ELF-1 (cell line): ENCODE results near the gene SELP.

Experiments used
- DNase-seq: peaks from one replicate; pipeline ENCODE4 v3.0.0-alpha.2; 2016; ENCODE audit warnings: low read depth, low spot score

The SELP gene

DNA sequence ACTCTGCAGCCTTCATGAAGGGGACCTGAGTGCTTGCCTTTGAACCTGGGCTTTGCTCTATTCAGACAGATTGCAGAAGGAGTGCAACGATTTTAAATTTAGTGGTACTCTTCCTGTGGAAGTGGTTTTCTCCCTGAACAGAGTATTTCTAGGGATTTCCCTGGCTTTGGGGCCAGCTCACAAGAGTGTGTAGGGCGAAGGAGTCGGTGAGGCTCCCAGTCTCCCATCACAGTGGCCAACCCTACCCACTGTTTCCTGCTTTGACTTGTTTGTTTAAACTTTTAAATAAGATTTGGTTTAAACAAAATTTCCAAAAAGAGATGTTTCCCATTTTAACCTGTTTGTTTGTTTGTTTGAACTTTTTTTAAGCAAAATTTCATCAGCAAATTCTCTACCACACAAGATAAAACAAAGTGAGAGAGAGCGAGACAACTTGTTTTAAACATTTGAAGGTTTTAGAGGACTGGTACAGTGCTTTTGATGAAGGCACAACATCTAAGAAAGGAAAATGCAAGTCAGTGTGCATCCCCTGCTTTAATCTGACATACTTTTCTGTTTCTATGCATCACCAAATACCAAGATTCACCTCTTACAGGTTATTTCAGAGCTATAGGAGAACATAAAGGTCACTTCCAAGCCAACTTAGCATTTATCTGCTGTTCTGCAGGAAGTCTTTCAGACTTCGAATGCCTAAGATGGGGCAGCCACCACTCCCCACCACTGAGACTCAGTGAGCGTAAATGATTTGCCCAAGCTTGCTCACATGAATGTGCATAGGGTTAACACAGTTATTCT is 6.6 kb downstream of the SELP start:
- DNase-seq = no peak

- no peak for DNase-seq
These were observed 9.4 kb downstream of the SELP start for GRCh38 chr1:169620565-169620964.

GRCh38 chr1:169618367-169618766 is 11.6 kb downstream of the SELP start:
- no peak for DNase-seq

GRCh38 chr1:169615803-169616202 is 14.1 kb downstream of the SELP start:
- DNase-seq = no peak

DNA sequence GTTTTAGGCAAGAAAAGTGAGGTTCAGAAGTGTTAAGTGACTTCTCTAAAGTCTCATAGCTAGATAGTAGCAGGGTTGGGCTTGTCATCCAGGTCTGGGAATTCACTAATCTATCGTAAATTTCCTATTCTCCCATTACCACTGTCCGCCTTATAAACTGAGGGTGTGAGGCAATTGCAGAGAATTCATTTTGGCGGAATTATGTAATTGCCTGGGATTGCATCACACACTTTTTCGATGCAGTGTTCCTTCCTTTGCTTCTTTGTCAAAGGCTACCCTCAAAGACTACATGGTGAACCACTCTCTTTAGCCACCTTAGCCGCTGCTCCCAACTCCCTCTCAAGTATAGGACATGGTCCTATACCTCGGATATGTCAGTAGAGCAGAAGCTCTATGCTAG is 19.1 kb downstream of the SELP start:
- DNase-seq = no peak

DNA sequence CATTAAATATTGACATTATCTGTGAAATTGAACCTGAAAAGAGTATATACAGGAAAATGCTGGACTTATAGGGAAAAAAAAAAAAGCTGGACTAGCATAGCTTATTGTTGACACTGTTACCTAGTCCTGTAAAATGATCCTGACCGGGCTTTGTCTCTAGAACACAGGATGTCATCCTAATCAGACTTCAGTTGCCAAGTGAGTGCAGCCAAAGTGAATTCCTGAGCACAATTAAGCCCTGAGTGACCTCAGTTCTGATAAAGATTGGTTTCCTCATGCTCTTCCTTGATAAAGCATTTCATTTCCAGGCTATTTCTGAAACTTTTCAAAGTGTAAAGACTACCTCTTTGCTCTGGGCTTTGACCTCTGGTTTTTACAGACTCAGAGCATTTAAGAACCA is 19.8 kb downstream of the SELP start:
- no peak for DNase-seq

DNA sequence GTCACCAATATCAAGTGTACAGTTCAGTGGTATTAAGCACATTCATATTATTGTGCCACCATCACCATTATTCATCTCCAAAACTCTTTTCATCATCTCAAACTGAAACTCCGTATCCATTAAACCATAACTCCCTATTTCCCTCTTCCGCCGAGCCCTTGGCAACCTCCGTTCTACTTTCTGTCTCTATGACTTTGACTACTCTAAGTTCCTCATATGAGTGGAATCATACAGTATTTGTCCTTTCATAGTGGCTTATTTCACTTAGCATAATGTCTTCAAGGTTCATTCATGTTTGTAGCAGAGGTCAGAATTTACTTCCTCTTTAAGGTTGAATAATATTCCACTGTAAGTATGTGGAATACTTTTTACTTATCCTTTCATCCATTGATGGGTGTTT is 21.7 kb downstream of the SELP start:
- no peak for DNase-seq

DNA sequence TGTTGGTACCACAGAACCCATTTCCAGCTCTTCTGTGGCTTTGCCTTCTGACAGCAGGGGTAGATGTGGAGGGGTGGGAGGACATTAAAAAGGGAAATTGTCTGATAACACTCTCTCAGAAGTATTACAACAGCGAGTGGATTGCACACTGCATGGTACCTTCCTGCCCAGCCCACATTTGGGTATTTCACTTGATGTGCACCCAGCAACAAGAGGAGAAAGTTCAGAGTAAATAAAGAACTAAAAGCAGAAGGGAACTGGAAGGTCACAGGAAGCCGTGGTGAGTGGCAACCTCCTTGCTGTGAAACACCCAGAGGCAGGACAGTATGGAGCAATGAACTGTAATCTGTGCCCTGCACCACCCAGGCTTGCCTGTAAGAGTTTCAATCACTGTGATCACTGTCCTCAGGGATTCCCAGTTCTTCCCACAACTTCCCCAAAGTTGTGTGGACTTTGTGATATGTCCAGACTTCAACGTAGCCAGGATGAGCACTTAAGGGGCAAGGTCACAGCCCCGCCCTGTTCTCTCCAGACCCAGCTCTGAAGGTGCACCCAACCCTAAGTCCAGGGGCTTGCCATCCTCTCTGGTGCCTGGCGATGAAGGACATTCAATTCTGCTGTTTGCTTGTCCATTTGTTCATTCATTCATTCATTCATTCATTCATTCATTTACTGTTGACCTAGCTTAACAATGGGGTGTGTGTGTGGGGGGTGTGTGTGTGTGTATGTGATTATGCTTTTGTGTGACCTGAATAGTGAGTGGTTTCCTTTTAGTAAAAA is 25.0 kb downstream of the SELP start:
- no peak for DNase-seq

DNA sequence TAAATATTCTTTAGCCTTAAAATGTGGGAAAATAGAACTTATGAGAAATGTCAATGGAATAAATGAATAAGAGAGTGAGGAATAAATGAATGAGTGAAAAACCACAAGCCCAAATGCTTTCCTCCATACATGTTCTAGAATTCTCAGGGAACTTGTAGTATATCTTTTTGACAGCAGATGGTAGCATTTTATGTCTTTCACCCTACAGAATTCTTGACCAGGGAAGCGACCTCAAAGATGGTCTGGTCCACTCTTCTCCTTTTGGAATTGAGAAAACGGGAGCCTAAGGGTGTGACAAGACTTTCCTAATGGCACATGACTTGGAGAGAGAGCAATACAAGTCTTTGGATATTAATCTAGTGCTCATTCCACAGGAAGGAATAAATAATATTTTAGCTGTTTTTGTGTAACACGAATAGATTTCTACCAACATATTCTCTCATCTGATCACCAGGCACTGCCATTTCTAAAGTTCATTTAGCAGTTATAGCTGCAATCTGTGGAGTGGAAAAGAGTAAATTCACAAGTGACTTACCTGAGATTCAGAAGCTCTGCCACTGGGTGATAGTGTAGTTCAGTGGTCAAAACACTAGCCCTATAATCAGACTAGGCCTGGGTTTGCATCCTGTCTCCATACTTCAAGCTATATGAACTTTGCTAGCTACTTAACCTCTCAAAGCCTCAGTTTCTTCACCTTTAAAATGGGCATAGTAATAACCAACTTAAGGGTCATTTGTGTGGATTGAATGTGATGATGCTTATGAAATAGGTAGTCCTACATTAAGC is 28.6 kb downstream of the SELP start:
- DNase-seq = no peak

DNA sequence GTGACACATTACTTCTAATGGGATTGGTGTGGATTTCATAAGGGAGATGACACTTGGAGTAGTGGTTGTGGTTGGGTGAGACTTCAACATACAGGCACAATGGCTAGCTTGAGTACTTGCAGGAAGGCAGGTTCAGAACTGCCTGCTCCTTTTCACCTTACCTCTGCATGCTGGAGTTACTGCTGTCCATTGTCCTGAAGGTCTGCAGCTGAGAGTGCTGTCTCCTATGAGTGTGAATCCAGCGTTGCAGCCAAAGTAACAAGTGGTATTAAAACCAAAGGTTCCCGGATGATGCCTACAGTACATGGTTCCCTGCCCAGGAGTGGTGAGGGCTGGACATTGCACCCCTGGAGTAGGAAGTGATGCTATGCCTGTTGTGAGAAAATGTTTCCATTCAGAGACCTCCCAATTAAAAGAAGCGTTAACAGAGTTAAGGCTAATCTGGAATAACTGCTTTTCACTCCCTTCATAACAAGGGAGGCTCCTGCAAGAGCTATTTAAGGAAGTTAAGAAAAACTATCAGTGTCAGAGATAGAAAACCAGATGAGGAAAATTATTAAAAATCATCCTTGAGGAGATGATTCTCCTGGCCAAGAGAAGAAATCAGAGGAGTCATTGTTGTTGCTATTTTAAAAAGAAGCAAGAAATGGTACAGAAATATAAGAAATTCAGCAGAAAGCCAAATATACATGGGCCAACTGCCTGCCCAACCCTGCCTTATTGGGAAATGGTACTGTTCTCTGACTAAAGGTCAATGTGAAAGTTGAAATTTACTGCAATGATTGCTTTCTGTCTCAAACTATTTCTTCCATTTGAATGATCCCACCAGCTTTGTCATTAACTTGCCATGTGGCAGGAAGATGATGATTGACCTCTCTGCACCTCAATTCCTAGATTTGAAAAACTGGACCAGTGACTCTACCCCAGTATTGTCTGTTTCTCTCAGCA is 33.9 kb downstream of the SELP start:
- DNase-seq = peak; percentile 56

DNA sequence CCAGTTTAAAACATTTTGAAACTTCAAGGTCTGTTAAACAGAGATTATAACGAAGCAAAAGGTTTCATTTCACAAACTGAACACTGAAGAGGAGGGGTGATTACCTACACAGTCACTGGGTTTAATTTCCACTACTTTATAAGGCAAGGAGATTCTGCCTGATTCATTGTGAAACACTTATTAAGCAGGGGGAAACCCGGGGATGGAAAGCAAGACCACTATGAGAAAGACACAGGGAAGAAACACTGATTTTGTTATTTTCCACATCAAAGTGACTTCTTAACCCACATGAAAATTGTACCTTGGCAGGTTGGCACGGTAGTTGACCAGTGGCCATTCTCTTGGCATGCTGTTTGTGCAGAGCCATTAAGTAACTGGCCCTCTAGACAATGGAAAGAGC is 35.5 kb downstream of the SELP start:
- no peak for DNase-seq

- no peak for DNase-seq
These were observed 39.0 kb downstream of the SELP start for GRCh38 chr1:169590932-169591331.

DNA sequence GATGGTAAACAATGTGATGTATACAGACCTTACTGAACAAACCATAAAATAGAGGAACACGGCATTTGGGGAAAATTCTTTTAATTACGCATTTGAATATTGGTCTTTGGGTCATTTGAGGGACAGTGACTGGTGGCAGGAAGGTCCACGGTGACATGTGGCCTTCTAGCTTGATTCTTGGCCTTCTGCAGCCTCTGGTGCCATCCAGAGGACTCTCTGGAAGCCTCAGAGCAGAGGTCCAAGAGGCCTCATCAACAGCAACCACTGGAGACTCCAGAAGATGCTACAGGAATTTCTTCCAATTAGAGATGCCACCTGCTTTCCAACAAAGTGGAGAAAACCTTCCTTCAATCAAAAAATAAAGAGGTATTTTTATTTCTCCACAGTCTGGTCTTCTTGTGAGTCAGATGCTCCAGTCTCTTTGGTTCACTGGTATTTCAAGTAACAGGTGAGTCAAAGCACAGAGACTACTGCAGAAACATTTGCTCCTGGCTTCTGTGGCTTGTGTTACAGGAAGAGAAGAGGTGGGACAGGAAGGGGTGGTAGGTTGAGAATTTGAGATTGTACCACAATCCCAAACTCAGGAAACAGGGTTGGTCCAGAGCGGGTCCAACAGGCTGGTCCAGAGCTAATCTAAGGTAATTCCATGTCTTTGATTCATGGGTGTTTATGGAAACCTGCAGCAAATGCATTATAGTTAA is 41.0 kb downstream of the SELP start:
- DNase-seq = no peak

DNA sequence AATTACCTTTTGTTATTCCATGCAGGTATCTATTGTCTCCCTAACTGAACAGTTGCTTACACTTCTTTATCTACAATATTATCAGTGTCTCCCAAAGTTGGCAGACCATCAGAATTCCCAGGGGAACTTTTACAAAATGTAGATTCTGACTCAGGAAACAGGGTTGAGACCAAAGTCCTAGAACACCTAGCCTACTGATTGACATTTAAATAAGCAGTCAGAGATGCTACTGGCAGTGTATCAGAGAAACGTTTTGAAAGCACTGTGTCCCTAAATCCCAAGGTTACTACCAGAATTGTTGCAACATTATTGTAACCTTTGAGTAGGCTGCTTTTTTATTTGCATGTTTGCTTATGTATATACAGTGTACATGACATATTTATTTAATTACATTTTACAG is 41.8 kb downstream of the SELP start:
- no peak for DNase-seq

GRCh38 chr1:169586395-169587255 is 43.3 kb downstream of the SELP start, which contains the start of gene F5:
TSS of gene F5 (minus strand) at chr1:169586481. CDS start at chr1:169586386, 95 bp downstream.
- DNase-seq = peak; percentile 82

DNA sequence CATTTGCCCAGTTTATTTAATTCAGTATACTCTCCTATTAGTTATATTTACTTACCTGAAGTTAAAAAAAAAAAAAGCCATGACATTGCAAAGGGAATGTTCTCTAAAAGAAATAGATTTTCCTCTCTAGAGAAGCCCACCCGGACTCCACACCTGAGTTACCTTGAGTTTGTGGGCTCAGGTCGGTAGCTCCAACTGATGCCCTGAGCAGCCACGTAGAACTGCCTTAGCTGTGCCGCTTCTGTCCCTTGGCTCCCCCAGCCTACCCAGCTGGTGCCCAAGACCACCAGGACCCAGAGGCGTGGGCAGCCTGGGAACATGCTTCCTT is 43.9 kb downstream of the SELP start:
- DNase-seq = no peak

DNA sequence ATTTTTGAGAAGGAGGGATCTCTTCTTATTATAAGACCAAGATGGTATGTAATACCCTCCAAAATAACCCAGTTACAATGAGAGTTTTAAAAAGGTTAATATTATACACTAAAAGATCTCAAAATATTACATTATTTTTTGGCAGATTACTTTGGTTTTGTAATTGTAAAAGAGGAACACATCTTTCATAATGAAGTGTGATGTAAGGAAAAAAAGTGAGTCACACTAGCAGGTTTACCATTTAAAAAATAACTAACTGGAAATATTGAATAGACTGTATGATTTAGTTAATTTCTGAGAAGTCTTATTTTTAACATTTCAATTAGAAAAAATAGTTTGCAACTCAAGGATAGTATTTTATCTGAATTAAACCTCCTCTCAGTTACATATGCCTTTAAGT is 44.7 kb downstream of the SELP start:
- no peak for DNase-seq

GRCh38 chr1:169584483-169585144 is 45.3 kb downstream of the SELP start:
- DNase-seq = no peak
